SK-N-MC (cell line): Measurements from ENCODE around the gene SMYD3.

Source experiments
- DNase-seq: peaks from one replicate; pipeline ENCODE4 v3.0.0-alpha.2; 2011; ENCODE audit warnings: low read depth, low spot score
- H3K27ac ChIP-seq: fragments of 200-600 bp; sonication (generic); 2 replicates; pipeline ENCODE4 v1.5.1; 2016; ENCODE audit warnings: mixed run types
- H3K36me3 ChIP-seq: fragments of 200-600 bp; sonication (generic); 2 replicates; pipeline ENCODE4 v1.6.1; 2017; ENCODE audit warnings: antibody characterized with exemption, low read length, mixed read lengths; ENCODE audit not compliant: insufficient read depth
- H3K4me3 ChIP-seq: fragments of 200-600 bp; sonication (generic); 2 replicates; pipeline ENCODE4 v1.5.1; 2016
- H3K9ac ChIP-seq: fragments of 200-600 bp; sonication (generic); 2 replicates; pipeline ENCODE4 v1.8.0; 2017; ENCODE audit warnings: mixed run types, mixed read lengths; ENCODE audit not compliant: insufficient read length
- H3K9me3 ChIP-seq: fragments of 200-600 bp; sonication (generic); 2 replicates; pipeline ENCODE4 v1.6.1; 2017; ENCODE audit warnings: low read depth, mild to moderate bottlenecking, antibody characterized with exemption, low read length, moderate library complexity, mixed read lengths
- EZH2 ChIP-seq: fragments of 200-600 bp; sonication (generic); IDR thresholded peaks from one replicate; pipeline ENCODE4 v1.6.1; 2017; ENCODE audit warnings: antibody characterized with exemption
- FOXP2 ChIP-seq: optimal IDR thresholded peaks from 2 replicates; pipeline ENCODE3; 2011; ENCODE audit warnings: mild to moderate bottlenecking, moderate library complexity; ENCODE audit not compliant: insufficient read depth; ENCODE audit errors: extremely low read length, control extremely low read depth
- POLR2AphosphoS5 ChIP-seq: IDR thresholded peaks from 2 replicates; pipeline ENCODE4 v1.6.1; 2012; ENCODE audit warnings: mild to moderate bottlenecking, low read depth, low read length, borderline replicate concordance

The SMYD3 gene

GRCh38 chr1:246311461-246311860 lies 195.6 kb downstream of the SMYD3 start:
- no peak for TF ChIP-seq FOXP2
- TF ChIP-seq EZH2 = no peak
- TF ChIP-seq POLR2AphosphoS5 = no peak
- no peak for DNase-seq
- Histone ChIP-seq H3K27ac (no peak overlapping the region), H3K9ac (no peak overlapping the region), H3K36me3 (no peaks in the 10 kb centered on the region), H3K9me3 (no peaks in the 10 kb centered on the region), H3K4me3 (no peak overlapping the region)

GRCh38 chr1:246309247-246309884 lies 197.7 kb downstream of the SMYD3 start:
- Histone ChIP-seq H3K9me3 (no peaks in the 10 kb centered on the region), H3K27ac (no peak overlapping the region), H3K4me3 (no peak overlapping the region), H3K9ac (no peak overlapping the region), H3K36me3 (no peaks in the 10 kb centered on the region)
- no peak for DNase-seq
- TF ChIP-seq FOXP2 = no peak
- no peak for TF ChIP-seq POLR2AphosphoS5
- TF ChIP-seq EZH2 = no peak

- Histone ChIP-seq H3K9me3 (no peaks in the 10 kb centered on the region), H3K9ac (no peak overlapping the region), H3K4me3 (no peak overlapping the region), H3K27ac (no peak overlapping the region), H3K36me3 (no peaks in the 10 kb centered on the region)
- TF ChIP-seq EZH2 (no peak), POLR2AphosphoS5 (no peak; the same call in 1 of the 2 replicates)
- no peak for DNase-seq
Measured at GRCh38 chr1:246308533-246309075, 198.5 kb downstream of the SMYD3 start.

GRCh38 chr1:246306415-246307037 lies 200.6 kb downstream of the SMYD3 start:
- Histone ChIP-seq H3K9ac (no peak overlapping the region), H3K9me3 (no peaks in the 10 kb centered on the region), H3K36me3 (no peaks in the 10 kb centered on the region), H3K4me3 (no peak overlapping the region), H3K27ac (peak overlapping the region; percentile 55)
- TF ChIP-seq FOXP2 (no peak), POLR2AphosphoS5 (no peak), EZH2 (no peak)
- no peak for DNase-seq

- no peak overlapping the region; the same call in 1 of the 2 replicates for H3K4me3 ChIP-seq
- no peak for TF ChIP-seq EZH2
- no peak for TF ChIP-seq FOXP2
- TF ChIP-seq POLR2AphosphoS5 = no peak
- no peaks in the 10 kb centered on the region for H3K36me3 ChIP-seq
- no peaks in the 10 kb centered on the region for H3K9me3 ChIP-seq
- H3K27ac ChIP-seq = peak overlapping the region; percentile 30; the same call in 1 of the 2 replicates
- DNase-seq = no peak
- H3K9ac ChIP-seq = no peak overlapping the region
Measured at GRCh38 chr1:246304484-246305259, 202.4 kb downstream of the SMYD3 start.

DNA sequence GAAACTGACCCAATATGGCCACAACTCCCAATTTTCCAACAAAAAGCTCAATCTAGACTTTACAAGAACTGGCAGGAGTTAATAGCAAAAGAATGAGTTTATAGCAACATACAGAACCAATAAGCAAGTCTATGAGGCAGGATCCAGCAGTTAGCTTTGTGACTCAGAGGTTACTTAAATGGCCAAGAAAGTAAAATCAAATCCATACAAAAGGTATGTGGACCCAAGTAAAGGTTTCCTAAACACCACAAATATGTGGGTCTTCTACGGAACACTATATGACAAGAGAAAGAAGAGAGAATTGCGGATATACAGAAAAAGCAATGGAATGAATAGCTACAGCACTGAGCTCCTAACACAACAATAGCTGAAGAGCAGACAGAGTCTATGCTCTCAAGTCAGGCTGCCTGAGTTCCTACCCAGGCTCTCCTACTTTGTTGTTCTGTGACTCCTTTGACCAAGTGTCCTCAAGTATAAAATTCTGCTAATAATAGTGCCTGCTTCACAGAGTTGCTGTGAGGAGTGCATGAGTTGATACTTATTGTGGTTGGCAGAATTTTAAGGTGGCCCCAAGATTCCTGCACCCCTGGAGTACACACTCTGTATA lies 204.3 kb downstream of the SMYD3 start:
- Histone ChIP-seq H3K4me3 (no peak overlapping the region), H3K27ac (no peak overlapping the region), H3K9ac (no peak overlapping the region), H3K36me3 (no peaks in the 10 kb centered on the region), H3K9me3 (no peaks in the 10 kb centered on the region)
- DNase-seq = no peak
- TF ChIP-seq POLR2AphosphoS5 (no peak), FOXP2 (no peak), EZH2 (no peak)

GRCh38 chr1:246302251-246302625 lies 204.8 kb downstream of the SMYD3 start:
- H3K9me3 ChIP-seq = no peaks in the 10 kb centered on the region
- H3K9ac ChIP-seq = no peak overlapping the region
- H3K36me3 ChIP-seq = no peaks in the 10 kb centered on the region
- H3K4me3 ChIP-seq = no peak overlapping the region
- DNase-seq = no peak
- H3K27ac ChIP-seq = peak overlapping the region; percentile 27; the same call in 1 of the 2 replicates
- TF ChIP-seq FOXP2 (no peak), POLR2AphosphoS5 (no peak), EZH2 (no peak)
